Lower lobe of right lung (tissue), 2 donors: Measurements from ENCODE around the gene PEX11B. TPM values are rescaled to one million over a fixed set of nuclear protein-coding genes. Genes with fewer than 3 reads are reported as not detected.

Source experiments
- ATAC-seq, 2 donors: fragments of 200-7000 bp; cut with Tn5 transposase; one replicate each; pipeline ENCODE4 v1.9.1; 2020 to 2022; ENCODE audit warnings: mild to moderate bottlenecking in 2 of 2, moderate library complexity in 2 of 2
- DNase-seq: peaks from one replicate; pipeline ENCODE4 v3.0.0-alpha.2; 2020
- H3K27ac ChIP-seq: fragments of 200-600 bp; one replicate; pipeline ENCODE4 v1.8.0; 2022
- H3K27me3 ChIP-seq: fragments of 200-600 bp; one replicate; pipeline ENCODE4 v1.8.0; 2022; ENCODE audit warnings: low read depth
- H3K36me3 ChIP-seq: fragments of 200-600 bp; one replicate; pipeline ENCODE4 v1.8.0; 2022; ENCODE audit warnings: mild to moderate bottlenecking
- H3K4me1 ChIP-seq: fragments of 200-600 bp; one replicate; pipeline ENCODE4 v1.8.0; 2022
- H3K4me3 ChIP-seq: fragments of 200-600 bp; one replicate; pipeline ENCODE4 v1.8.0; 2022; ENCODE audit warnings: mild to moderate bottlenecking
- H3K9me3 ChIP-seq: fragments of 200-600 bp; one replicate; pipeline ENCODE4 v1.8.0; 2022
- intact Hi-C: fragments of 100-400 bp; cut with DNase I; formaldehyde crosslinking; loops from one replicate; pipeline ENCODE4 v1.11.0; 2022
- total RNA-seq: library from RNA; stranded (reverse); fragmentation: NEBNext Ultra II Directional; extraction: Animal tissue kit (Norgen Biotek cat#: 25700); gene quantifications from one replicate; pipeline ENCODE4 v1.2.1, GENCODE V29; 2021
- TF ChIP-seq, protein P1 (sequence below): fragments of 200-600 bp; IDR thresholded peaks from one replicate; pipeline ENCODE4 v1.8.0; 2022; ENCODE audit warnings: antibody characterized with exemption, mild to moderate bottlenecking
- donor health status: DM: no; HTN: yes; CAD: no; lungs with severe emphysema.

PEX11B gene
- total RNA-seq, 1 donor from 2014 or later = 28.6 TPM

- ATAC-seq = no peak
- intact Hi-C loops = no loop called here
- TF ChIP-seq, protein P1, sequence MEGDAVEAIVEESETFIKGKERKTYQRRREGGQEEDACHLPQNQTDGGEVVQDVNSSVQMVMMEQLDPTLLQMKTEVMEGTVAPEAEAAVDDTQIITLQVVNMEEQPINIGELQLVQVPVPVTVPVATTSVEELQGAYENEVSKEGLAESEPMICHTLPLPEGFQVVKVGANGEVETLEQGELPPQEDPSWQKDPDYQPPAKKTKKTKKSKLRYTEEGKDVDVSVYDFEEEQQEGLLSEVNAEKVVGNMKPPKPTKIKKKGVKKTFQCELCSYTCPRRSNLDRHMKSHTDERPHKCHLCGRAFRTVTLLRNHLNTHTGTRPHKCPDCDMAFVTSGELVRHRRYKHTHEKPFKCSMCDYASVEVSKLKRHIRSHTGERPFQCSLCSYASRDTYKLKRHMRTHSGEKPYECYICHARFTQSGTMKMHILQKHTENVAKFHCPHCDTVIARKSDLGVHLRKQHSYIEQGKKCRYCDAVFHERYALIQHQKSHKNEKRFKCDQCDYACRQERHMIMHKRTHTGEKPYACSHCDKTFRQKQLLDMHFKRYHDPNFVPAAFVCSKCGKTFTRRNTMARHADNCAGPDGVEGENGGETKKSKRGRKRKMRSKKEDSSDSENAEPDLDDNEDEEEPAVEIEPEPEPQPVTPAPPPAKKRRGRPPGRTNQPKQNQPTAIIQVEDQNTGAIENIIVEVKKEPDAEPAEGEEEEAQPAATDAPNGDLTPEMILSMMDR = no peak
- Histone ChIP-seq H3K27ac (no peak overlapping the region), H3K36me3 (no peaks in the 10 kb centered on the region), H3K9me3 (no peaks in the 10 kb centered on the region), H3K4me3 (no peak overlapping the region), H3K4me1 (peaks cover 9% of the 10 kb centered on the region), H3K27me3 (peaks cover 4% of the 10 kb centered on the region)
- DNase-seq = no peak
Observed at GRCh38 chr1:145884675-145885074, 33.8 kb downstream of the PEX11B start.

DNA sequence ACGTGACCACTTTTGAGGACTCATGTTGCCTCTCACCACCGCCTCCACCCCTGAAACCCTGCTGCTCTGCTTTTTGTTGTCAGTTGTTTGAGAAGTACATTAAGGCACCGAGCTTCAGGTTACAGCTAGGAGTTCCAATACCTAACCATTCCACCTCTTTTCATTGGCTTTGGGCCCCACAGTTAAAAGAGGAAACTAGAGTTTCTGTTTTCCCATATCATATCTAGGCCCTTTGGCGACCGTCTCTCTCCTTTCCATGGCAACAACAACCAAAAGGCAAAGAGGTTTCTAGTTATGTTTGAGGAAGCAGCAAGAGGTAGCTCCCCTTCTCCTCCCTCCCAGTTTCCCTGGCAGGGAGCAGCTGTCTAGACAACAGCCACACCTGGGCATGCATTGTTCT lies 38.7 kb downstream of the PEX11B start:
- intact Hi-C loops = no loop called here
- no peak overlapping the region for H3K27ac ChIP-seq
- no peak for ATAC-seq

DNA sequence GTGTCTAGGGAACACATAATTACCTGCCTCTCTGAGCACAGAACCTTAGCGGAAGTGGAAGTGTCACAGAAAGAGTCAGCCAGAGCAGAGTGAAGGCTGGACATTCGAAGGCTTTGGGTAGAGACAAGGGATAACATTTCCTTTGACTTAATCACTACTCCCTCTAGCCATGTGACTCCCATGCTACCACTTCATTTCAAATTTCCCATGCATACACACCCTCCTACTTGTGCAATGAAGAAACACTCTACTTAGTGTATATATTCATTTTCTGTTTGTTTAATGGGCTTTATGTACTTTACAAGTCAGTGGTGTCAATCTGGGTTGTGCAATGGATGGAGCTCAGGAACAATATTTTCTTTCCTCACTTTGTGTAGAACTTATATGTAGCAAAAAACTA lies 39.8 kb downstream of the PEX11B start:
- Histone ChIP-seq H3K36me3 (no peaks in the 10 kb centered on the region), H3K4me3 (no peak overlapping the region), H3K4me1 (no peaks in the 10 kb centered on the region), H3K9me3 (no peaks in the 10 kb centered on the region), H3K27me3 (no peaks in the 10 kb centered on the region), H3K27ac (no peak overlapping the region)
- intact Hi-C loops = no loop called here
- DNase-seq (no peak), ATAC-seq (peak in 1 of 2 donors; percentile 34)
- TF ChIP-seq, protein P1 = no peak

More for the DNA sequence above, 38.7 kb downstream of the PEX11B start:
- Histone ChIP-seq H3K9me3 (no peaks in the 10 kb centered on the region), H3K36me3 (no peaks in the 10 kb centered on the region), H3K27me3 (peaks cover 2% of the 10 kb centered on the region), H3K4me1 (no peaks in the 10 kb centered on the region), H3K4me3 (no peak overlapping the region)
- TF ChIP-seq, protein P1 = no peak
- DNase-seq = no peak

GRCh38 chr1:145877923-145878486 lies 40.5 kb downstream of the PEX11B start:
- intact Hi-C loops = no loop called here
- TF ChIP-seq, protein P1 = no peak
- Histone ChIP-seq H3K27ac (no peak overlapping the region), H3K36me3 (no peaks in the 10 kb centered on the region), H3K4me1 (peaks cover 3% of the 10 kb centered on the region), H3K27me3 (no peaks in the 10 kb centered on the region), H3K9me3 (no peaks in the 10 kb centered on the region), H3K4me3 (no peak overlapping the region)
- ATAC-seq (no peak), DNase-seq (no peak)

GRCh38 chr1:145874646-145875045 lies 43.9 kb downstream of the PEX11B start:
- peaks cover 22% of the 10 kb centered on the region for H3K4me1 ChIP-seq
- TF ChIP-seq, protein P1 = no peak
- H3K36me3 ChIP-seq = no peaks in the 10 kb centered on the region
- H3K4me3 ChIP-seq = no peak overlapping the region
- H3K27ac ChIP-seq = no peak overlapping the region
- intact Hi-C loops = no loop called here
- H3K9me3 ChIP-seq = no peaks in the 10 kb centered on the region
- DNase-seq (no peak), ATAC-seq (no peak)
- peaks cover 6% of the 10 kb centered on the region for H3K27me3 ChIP-seq
